ENCODE results near the gene TMEM191C. TPM values are rescaled to one million over a fixed set of nuclear protein-coding genes. Genes with fewer than 3 reads are reported as not detected.
"Not testable (repeated sequence)": the region's sequence is repeated elsewhere in the genome, so short reads cannot be mapped to it uniquely, and the experiment has no call there.

TMEM191C gene
- polyA plus RNA-seq, 1 donor = 0.51 TPM

- no peak for DNase-seq (ENCODE audit: low read depth)
Measured at GRCh38 chr22:21446128-21446826, 20.9 kb upstream of the TMEM191C start.

GRCh38 chr22:21446827-21447690 is 20.1 kb upstream of the TMEM191C start:
- no peak for DNase-seq (ENCODE audit: low read depth)

- DNase-seq (ENCODE audit: low read depth) = no peak
Measured at GRCh38 chr22:21447694-21448402, 19.3 kb upstream of the TMEM191C start.

- DNase-seq (ENCODE audit: low read depth) = no peak
Measured at GRCh38 chr22:21448627-21449416, 18.4 kb upstream of the TMEM191C start.

- DNase-seq (ENCODE audit: low read depth) = no peak
Measured at GRCh38 chr22:21449531-21450319, 17.5 kb upstream of the TMEM191C start.

GRCh38 chr22:21450320-21450831 is 16.8 kb upstream of the TMEM191C start:
- no peak for DNase-seq (ENCODE audit: low read depth)

- DNase-seq (ENCODE audit: low read depth) = no peak
Measured at GRCh38 chr22:21450858-21451353, 16.3 kb upstream of the TMEM191C start.

GRCh38 chr22:21451545-21452520 is 15.4 kb upstream of the TMEM191C start:
- no peak for DNase-seq (ENCODE audit: low read depth)

- DNase-seq (ENCODE audit: low read depth) = not testable (repeated sequence)
Measured at GRCh38 chr22:21452666-21453065, 14.5 kb upstream of the TMEM191C start.

- not testable (repeated sequence) for DNase-seq (ENCODE audit: low read depth)
Measured at GRCh38 chr22:21454998-21455333, 12.2 kb upstream of the TMEM191C start.

GRCh38 chr22:21455334-21456089 is 11.7 kb upstream of the TMEM191C start:
- DNase-seq (ENCODE audit: low read depth) = no peak

GRCh38 chr22:21457023-21457787 is 10.0 kb upstream of the TMEM191C start:
- no peak for DNase-seq (ENCODE audit: low read depth)

- DNase-seq (ENCODE audit: low read depth) = not testable (repeated sequence)
Measured at GRCh38 chr22:21462672-21463071, 4.5 kb upstream of the TMEM191C start.

- not testable (repeated sequence) for DNase-seq (ENCODE audit: low read depth)
Measured at GRCh38 chr22:21468194-21469096, 1.3 kb downstream of the TMEM191C start.

GRCh38 chr22:21469097-21469994 is 2.2 kb downstream of the TMEM191C start:
- DNase-seq (ENCODE audit: low read depth) = not testable (repeated sequence)
